ENCODE measurements around the gene CCR5.

The CCR5 gene

DNA sequence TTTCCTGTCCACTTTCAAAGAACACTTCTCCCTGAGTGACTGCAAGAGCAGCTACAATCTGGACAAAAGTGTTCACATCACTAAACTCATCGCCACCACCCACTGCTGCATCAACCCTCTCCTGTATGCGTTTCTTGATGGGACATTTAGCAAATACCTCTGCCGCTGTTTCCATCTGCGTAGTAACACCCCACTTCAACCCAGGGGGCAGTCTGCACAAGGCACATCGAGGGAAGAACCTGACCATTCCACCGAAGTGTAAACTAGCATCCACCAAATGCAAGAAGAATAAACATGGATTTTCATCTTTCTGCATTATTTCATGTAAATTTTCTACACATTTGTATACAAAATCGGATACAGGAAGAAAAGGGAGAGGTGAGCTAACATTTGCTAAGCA, 38.1 kb downstream of the CCR5 start:
- DNase-seq (ENCODE audit: low spot score) = no peak

DNA sequence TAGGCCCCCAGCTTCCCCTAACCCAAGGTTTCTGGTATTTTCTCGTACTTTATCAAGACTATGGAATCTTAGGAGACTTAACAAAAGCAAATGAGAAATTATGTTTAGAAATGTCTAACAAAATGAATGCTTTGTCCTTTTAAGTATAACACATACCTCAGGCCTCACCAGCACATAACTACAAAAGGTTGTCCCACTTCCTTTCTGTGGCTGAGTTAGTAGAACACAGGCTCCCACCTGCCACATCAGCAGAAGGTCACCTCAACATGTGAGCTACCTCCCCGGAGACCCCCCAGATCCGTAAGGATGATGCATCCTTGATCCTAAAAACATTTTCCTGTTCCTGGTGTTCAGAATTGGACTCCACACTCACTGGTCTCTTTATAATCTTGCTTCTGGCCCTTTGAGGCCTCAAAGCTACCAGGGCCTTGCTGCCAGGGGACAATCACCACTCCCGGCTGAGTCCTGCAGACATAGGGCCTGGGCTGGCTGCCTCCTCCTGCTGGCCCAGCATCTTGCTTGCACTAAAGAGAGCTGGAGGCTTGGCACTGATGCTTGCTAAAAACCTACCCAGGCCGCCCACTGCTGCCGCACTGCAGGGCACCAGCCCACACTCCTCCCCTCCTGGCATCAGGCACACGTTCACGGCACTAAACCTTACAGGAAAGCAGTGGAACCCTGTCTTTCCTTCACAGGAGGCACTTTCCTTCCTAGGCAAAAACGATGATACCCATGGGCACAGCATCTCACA, 39.2 kb downstream of the CCR5 start:
- DNase-seq (ENCODE audit: low spot score) = no peak

DNA sequence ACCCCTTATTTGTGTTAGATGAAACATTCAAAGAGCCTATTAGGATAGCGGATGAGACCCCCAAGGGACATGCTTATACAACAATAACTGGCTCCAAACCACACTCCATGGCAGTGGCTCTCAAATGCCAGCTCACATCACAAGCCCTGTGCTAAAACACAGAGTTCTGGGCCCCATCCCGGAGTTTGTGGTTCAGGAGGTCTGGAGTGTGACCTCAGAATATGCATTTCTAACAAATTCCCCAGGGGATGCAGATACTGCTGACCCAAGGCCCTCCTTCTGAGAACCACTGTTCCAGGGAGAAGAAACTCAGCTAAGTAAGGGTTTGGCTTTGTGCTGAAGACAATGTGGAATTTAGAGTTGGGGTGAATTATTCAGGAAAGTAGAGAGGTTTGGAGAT, 39.9 kb downstream of the CCR5 start:
- DNase-seq (ENCODE audit: low spot score) = no peak

DNA sequence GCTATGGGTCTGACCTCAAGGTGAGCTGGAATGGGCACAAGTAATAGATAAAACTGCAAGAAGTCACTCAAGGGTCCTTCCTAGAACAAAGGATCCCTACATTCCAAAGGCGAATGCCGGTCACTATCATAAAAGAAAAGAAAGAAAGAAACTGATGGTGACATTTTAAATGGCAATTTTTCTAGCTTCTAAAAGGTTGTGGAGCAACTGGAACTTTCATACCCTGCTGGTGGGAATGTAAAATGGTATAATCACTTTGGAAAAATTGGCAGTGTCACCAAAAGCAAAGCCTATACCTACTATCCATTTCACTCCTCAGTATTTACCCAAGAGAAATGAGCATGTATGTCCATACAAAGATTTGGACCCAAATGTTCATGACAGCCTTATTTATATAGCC, 40.5 kb downstream of the CCR5 start:
- DNase-seq (ENCODE audit: low spot score) = no peak

DNA sequence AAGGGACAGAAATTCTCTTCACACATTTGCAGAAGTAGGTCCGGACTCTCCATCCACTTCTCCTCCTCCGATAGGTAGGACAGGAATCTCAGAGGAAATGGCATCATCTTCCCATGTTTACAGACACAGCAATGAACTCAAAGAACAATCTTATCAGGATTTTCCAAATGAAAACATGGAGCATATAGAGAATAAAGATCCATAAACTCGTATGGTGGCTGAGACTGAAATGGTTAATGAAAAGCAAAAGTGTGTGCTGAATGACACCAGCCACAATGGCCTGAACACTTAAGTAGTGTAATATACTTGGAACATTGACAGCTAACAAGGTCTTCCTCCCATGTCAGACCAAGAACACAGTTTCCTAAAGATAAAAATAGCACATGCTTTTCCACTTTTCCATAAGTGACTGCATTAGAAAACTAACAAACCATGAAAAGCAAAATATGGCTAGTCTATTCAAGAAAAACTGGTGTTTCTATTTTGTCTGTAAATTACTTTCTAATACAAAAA, 42.1 kb downstream of the CCR5 start:
- no peak for DNase-seq (ENCODE audit: low spot score)

DNA sequence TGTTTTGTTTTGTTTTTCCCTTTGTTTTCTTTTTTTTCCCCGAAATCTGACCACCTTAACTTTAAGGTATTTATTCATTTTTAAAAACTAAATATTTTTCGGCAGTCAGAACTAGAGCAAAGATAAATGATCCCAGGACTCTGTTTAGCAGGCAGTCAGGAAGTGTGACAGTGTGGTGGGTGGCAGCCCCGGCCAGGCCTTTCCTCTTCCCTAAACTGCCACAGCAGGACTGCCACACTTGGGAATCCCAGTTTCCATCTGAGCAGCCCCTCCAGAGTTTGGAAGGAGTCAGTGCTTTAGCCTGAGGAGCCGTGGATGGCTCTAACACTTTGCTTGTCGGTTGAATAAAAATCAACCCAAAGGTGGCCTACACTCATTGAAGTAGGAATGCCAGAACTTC, 43.2 kb downstream of the CCR5 start:
- no peak for DNase-seq (ENCODE audit: low spot score)

DNA sequence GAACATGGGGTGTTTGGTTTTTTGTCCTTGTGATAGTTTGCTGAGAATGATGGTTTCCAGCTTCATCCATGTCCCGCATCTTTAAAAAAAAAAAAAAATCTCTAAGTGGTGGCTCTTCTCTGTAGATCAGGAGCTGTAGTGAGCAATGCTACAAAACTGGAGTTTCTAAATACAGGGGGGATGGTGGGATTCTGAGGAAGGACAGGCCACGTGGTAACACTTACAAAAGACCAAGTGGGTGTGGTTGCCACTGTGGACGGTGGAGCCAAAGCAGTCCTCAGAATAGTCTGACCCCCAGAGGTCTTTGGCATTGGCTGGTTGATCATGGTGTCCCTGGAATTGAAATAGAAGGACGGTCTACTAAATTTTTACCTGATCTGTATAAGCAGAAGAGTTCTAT, 44.0 kb downstream of the CCR5 start:
- DNase-seq (ENCODE audit: low spot score) = no peak

DNA sequence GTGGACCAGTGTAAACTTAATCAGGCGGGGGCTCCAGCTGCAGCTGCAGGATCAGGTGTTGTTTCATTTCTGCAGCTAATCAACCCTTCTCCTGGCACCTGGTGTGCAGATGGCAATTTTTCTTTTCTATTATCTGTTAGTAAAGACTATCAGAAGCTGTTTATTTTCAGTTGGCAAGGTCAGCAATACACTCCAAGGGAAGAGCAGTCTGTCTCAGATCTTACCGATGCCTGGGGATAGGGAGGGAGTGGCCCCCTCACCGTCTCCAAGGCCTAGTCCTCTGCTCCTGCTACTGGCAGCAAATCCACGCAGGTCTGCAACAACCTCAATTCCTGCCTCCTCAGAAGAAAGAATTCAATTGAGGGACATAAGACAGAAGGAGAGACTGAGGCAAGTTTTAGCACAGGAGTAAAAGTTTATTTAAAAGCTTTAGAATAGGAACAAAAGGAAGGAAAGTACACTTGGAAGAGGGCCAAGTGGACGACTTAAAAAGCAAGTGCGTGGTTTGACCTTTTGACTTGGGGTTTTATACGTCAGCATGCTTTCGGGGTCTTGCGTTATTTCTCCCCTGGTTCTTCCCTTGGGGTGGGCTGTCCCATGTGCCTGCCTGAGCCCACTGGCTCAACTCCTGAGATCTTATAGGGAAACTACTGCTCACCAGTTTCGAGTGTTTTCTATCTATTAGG, 45.5 kb downstream of the CCR5 start:
- no peak for DNase-seq (ENCODE audit: low spot score)

DNA sequence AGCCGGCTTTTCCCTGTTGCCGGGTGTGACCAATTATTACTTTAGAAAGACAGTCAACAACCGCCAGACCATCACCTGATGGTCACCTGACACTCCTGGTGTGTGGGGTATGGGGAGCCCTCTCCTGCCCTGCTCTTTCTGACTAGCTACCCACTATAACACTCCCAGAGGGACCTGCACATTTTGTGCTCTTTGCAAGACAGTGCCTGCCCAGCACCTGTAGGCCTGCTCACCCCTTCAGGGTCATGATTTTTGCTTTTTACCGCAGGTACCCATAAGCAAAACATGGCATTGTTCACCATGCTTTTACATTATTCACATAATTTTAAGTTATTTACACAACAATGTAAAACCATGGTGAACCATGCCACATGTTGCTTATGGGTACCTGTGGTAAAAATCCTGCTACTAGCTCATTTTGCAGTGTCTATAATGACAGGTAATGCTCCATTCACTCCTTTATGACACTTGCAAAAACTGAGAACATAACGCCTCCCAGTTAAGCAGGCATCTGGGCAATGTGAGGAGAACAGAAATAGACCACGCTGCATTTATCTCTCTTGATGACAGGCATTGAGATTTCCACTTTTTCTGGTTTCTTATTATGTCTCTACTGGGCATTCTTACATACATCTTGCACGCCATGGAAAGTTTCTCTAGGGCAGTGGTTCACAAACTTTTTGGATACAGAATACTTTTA, 46.2 kb downstream of the CCR5 start:
- no peak for DNase-seq (ENCODE audit: low spot score)

DNA sequence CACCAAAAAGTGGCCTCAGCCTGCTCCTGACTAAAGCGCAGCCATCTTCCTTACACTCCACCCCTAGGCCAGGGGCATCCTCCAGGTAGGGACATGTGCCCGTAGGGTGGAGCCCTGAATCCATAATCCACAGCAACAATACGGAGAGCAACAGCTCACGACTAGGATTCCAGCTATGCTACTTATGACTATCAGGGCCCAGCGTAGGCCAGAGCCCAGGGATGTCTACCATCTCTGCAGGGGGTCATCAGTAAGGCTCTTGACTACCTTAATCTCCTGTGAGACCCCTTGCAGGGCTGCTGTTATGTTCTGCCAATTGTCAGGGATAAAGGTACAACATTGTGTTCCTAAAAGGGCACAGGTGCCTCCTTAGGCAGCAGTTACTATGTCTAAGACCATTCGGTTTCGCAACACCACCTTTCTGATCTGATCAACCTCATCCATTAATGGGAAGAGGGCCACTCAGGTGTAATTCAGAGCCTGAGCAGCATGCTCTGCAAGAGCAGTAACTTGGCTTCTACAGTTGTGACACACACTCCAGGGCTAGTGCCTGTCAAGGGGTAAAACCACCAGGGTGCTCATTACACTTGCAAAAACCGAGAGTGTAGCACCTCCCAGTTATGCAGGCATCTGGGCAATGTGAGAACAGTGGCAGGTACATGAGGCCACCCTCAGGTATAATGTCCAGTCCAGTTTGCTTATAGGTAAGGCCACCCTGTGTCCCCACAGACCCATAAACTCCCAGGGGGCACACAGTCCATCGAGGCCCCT, 47.3 kb downstream of the CCR5 start:
- DNase-seq (ENCODE audit: low spot score) = no peak

DNA sequence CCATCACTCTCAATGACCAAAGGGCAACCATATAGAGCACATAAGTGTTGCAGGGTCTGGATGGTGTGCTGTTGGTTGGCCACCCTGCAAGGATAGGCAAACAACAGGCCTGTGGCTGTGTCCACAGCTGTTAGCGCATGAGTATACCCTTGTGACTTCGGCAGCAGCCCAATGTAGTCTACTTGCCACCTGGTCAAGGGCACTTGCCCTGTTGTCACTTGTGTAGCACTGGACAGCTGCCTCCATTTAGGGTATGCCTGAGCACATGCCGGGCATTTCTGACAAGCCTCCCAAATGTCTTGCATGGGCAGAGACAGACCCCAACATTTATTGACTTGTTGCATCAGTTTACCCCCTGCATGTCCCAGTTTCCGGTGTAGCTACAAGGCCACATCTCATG, 49.1 kb downstream of the CCR5 start:
- no peak for DNase-seq (ENCODE audit: low spot score)

DNA sequence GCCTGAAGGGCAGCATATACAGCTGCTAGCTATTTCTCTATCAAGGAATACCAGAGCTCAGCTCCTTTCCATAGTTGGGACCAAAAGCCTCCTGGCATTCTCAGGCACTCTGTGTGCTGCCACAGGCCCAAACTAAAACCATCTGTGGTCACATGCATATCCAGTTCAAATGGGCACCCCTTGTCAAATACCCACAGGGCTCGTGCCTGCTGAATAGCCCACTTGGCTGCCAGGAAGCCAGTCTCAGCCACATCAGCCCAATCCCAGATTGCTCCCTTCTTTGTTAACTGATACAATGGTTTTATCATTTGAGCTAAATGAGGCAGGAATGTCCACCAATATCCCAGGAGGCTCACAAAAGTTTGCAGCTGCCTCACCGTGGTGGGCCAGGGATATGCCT, 50.2 kb downstream of the CCR5 start:
- DNase-seq (ENCODE audit: low spot score) = no peak

DNA sequence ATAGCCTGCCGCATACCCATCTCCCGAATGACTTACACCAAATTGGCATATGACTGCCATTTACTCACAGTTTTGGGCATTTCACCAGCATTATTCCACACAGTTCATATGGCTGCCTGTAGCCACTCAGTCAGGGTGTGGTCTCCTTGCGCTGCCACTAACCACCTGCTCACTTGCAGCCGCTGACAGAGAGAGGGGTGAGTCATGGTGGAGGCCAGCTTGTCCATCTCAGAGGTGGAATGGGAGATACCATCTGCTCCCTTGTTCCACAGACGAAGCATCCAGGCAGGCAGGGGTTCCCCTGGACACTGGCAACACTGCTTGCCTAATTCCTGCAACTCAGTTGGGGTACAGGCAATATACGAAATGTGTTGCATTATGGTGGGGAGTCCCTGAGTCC, 51.9 kb downstream of the CCR5 start:
- DNase-seq (ENCODE audit: low spot score) = no peak

DNA sequence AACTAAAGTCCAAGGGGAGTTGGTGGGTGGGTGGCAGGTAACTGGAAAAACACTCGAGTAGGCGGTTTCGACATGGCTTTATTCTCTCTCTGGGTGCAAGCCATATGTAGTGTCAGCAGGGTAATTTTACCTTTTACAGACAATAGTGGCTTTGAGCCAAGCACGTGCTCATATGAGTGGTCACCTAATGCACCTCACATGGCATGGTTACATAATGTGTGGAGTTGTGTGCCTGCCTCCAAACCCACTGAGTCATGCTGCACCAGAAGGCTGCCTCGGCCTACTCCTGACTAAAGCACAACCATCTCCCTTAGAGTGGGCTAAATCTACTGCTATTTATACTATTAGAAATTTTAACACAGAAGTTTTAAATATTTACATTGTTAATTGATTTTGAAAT, 52.8 kb downstream of the CCR5 start:
- DNase-seq (ENCODE audit: low spot score) = no peak
